IPS DF 19.7 (cell line): ENCODE data around the gene CKMT1A.
"Not testable (repeated sequence)": the region's sequence is repeated elsewhere in the genome, so short reads cannot be mapped to it uniquely, and the experiment has no call there.

Experiments
- DNase-seq: peaks from one replicate; pipeline ENCODE4 v3.0.0-alpha.2; 2013; ENCODE audit warnings: low read depth, low spot score

CKMT1A gene

GRCh38 chr15:43693148-43694022 lies at the start of gene CKMT1A:
Gene CKMT1A (plus strand): TSS chr15:43693859. CDS start chr15:43694051, 192 bp downstream.
- not testable (repeated sequence) for DNase-seq

GRCh38 chr15:43648649-43649429 lies 44.8 kb upstream of the CKMT1A start, which contains the start of gene CATSPER2:
Gene CATSPER2 (minus strand): TSS chr15:43648844. CDS start chr15:43648061, 783 bp downstream.
- no peak for DNase-seq

- not testable (repeated sequence) for DNase-seq
Measured at GRCh38 chr15:43649430-43649926, 44.2 kb upstream of the CKMT1A start.

DNA sequence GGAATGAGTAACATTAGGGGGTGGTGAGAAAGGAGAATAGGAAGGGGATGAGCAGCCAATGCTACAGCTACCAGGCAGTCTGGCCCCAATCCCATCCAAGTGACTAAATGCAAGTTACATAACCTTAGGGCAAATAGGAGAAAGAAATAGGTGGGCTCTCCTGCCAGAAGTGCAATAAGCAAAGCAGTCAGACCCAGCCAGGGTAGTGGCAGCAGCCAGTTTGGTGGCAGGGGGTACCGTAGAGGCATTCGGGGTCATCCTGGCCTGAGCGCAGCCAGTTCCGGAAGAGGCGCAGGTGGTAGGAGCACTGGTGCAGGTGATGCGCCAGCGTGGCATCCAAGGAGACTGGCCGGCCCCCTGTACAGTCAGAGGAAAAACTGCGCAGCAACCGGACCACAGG lies 33.9 kb upstream of the CKMT1A start:
- not testable (repeated sequence) for DNase-seq

DNA sequence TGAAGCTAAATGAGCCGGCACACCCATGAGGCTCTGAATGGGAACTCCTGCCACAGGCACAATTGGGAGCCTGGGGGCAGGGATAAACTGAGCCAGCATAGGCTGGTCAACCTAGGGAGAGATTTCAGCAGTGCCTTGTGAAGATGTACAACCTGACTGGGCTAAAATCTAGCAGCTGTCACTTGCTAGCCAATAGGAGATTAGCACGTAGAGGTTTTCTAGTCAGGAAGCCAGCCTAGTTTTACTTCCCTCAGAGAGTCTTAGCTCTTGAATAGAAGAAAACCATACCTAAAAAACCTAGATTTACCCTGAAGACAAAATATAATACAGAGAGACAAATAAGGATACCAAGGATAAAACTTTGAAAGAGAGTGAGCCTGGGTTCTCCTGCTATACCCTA lies 31.4 kb upstream of the CKMT1A start:
- DNase-seq, result not testable (repeated sequence)

- not testable (repeated sequence) for DNase-seq
Measured at GRCh38 chr15:43663333-43663732, 30.3 kb upstream of the CKMT1A start.

DNA sequence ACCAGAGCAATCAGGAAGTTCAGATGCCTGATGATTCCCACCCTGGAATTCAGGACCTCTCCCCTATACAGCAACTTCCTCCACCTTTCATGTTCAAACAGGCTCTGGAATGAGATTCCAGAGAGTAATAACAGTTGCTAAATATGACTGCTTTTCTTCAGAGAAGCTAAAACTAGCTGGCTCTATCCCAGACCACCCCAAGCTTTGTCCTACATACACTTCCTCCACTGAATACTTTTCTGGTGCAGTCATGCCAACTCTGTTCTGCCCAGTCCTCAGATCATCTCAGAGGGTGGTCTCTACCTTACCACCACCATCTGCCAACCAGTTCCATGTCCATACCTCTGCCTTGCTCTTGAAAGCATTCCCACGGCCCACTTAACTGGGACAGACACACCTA lies 27.5 kb upstream of the CKMT1A start:
- not testable (repeated sequence) for DNase-seq

DNA sequence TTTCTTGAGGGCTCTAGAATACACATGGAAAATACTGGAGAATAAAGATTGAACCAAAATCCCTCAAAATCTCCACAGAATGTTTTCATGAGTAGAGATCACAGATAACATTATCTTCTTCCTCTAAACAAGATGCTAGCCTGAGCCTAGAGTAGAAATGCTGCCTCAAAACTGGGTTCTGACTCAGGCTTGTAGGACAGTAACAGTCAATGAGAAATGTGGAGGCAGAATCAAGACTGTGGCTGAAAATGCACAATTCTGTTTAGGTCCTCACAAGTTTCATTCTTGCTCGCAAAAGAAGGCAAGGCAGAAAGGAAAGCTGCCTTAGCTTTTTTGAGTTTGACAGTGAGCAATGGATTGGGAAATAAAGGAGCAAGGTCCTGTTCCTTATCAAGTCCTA lies 19.5 kb upstream of the CKMT1A start:
- DNase-seq, result not testable (repeated sequence)

- DNase-seq, result not testable (repeated sequence)
Measured at GRCh38 chr15:43689604-43690301, 3.9 kb upstream of the CKMT1A start.

DNA sequence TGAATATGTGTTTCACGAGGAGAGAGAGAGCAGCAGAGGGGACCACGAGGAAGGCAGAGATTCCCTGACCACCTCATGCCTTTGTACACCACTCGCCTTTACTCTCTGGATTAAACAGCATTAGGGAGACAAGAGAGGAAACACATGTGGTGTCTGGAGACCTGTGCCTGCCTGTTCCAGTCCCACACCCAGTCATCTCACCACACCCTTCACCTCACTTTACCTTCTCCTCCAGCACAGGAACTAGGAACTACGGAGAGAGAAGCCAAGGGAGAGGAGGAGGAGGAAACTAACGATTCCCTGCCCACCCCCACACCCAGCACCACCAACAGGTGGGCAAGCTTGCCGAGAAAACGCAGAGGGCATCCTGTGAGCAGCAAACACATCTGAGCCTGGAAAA lies 980 bp upstream of the CKMT1A start:
- not testable (repeated sequence) for DNase-seq

DNA sequence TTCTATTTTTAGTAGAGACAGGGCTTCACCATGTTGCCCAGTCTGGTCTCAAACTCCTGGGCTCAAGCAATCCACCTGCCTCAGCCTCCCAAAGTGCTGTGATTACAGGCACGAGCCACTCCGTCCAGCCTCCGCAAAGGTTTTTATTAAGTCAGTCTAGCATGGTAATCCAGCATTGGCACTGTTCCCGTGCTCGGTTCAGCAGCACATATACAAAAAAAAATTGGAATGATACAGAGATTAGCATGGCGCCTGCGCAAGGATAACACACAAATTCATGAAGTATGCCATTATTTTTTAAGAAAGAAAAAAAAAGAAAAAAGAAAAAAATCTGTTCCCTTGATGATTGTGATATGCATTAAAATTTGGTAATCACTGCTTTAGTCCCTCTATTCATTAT lies 8.5 kb downstream of the CKMT1A start:
- DNase-seq, result no peak

DNA sequence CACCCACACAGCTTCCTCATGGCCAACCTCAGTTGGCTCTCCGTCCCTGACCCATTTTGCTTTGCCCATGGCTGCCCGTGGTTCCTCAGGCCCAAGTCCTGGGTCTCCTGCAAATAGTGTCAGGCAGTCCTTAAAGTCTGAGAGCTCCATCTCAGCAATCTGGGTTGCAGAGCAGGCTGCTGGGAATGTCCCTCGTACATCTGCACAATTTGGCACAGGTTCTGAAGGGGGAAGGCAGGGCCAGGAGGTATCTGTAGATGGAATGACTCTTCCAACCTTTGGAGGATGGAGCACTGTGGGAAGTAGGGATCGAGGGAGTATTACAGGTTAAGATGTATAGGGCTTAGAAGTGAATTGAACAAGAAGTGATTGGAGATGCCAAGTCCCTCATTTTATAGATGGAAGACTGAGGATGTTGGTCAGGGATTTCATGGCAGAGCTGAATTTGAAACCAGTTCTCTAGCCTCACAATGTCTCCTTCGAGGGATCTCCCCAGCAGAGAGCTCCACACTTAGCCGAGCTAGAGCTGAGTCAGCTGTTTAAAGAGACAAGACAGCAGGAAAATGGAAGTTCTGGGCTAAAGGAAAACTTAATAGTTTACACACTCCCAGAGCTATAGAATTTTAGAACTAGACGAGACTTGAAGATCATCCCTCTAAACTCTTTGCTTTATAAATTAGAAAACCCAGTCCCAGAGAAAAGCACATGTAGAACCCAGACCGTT lies 9.2 kb downstream of the CKMT1A start:
- DNase-seq, result no peak

GRCh38 chr15:43710431-43711131 lies 16.9 kb downstream of the CKMT1A start:
- DNase-seq, result not testable (repeated sequence)

- DNase-seq, result no peak
Measured at GRCh38 chr15:43723151-43723550, 29.5 kb downstream of the CKMT1A start.

- DNase-seq, result not testable (repeated sequence)
Measured at GRCh38 chr15:43726306-43726705, 32.6 kb downstream of the CKMT1A start.

DNA sequence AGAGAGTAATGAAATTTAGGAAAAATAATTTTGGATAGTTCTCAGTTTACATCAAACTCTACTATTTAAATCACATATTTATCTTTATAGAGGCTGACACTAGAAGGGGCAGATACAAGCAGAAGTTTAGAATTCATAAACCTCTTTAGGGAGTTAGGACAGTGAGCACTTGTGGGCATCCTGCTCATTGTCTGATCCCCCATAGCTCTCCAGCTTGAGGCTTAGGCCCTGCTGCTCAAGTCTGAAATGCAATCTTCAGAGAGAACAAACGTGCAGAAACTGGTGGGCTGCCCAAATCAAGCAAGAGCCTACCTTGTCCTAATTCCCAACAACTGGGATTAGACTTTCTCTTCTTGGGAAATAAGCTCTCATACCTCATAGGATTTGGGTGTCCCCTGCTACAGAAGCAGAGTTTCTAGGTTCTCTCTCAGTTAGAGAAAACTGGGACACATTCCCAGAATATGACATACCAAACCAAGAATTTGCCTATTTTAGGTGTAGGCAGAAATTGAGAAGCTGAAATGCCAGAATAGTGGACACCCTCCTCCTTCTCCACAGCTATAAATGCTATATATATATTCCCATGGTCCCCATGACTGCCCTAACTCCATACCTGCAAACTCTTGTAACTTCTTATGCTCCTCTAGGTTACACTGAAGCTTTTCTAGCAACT lies 34.5 kb downstream of the CKMT1A start:
- DNase-seq, result not testable (repeated sequence)

GRCh38 chr15:43735416-43735815 lies 41.8 kb downstream of the CKMT1A start:
- DNase-seq, result no peak

- DNase-seq, result peak; percentile 71
Measured at GRCh38 chr15:43746245-43746902, 52.7 kb downstream of the CKMT1A start, which contains the start of gene PDIA3. Gene PDIA3 (plus strand): TSS chr15:43746438. CDS start chr15:43746540, 102 bp downstream.

DNA sequence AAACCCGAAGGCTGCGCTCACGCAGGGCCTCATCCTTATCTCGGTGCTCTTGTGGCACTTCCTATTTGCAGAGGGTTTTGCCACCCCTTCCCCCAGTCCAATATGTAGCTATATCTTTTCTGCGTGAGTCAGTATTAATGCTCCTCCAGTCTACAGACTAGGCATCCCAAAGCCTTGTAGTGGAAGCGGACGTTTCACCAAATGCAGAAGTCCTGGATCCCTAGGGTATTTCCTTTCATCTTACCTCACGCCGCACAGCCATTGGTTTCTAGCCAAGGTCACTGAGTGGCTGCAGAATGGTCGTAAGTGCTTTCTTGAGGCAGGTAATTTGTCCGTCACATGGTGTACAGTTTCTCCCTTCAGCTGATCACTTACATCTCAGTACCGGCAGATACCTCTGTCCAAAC lies 53.2 kb downstream of the CKMT1A start:
- not testable (repeated sequence) for DNase-seq
